Mesothelial cell of epicardium (in vitro differentiated cells): ENCODE measurements around the gene SERINC5. TPM values are rescaled to one million over a fixed set of nuclear protein-coding genes. Genes with fewer than 3 reads are reported as not detected.
A peak's percentile ranks its signal among the peaks of the same experiment; 100 is the strongest.

Source experiments
- DNase-seq, 2 experiments: peaks; one replicate each; pipeline ENCODE4 v3.0.0; 2021; ENCODE audit warnings: low spot score in 2 of 2; ENCODE audit not compliant: unreplicated experiment in 2 of 2
- H3K27ac Mint-ChIP-seq: 2 replicates; pipeline ENCODE4 v1.8.0; 2021; ENCODE audit warnings: mixed read lengths
- H3K27me3 Mint-ChIP-seq: 2 replicates; pipeline ENCODE4 v1.8.0; 2021; ENCODE audit warnings: low read depth, mixed read lengths
- H3K36me3 Mint-ChIP-seq: 2 replicates; pipeline ENCODE4 v1.8.0; 2021; ENCODE audit warnings: mixed read lengths
- H3K4me1 Mint-ChIP-seq: 2 replicates; pipeline ENCODE4 v1.8.0; 2021; ENCODE audit warnings: mixed read lengths
- H3K4me3 Mint-ChIP-seq: 2 replicates; pipeline ENCODE4 v1.8.0; 2021; ENCODE audit warnings: mild to moderate bottlenecking, moderate library complexity, mixed read lengths
- H3K9me3 Mint-ChIP-seq: 2 replicates; pipeline ENCODE4 v1.8.0; 2021; ENCODE audit warnings: mixed read lengths
- total RNA-seq: library from RNA; stranded (reverse); gene quantifications from 3 replicates; pipeline ENCODE4 v1.2.1, GENCODE V29; 2021
- TF ChIP-seq, protein P1 (sequence below): fragments of 200-600 bp; sonication (generic); IDR thresholded peaks from one replicate; pipeline ENCODE4 v1.5.0; 2021; ENCODE audit warnings: antibody characterized with exemption; ENCODE audit not compliant: unreplicated experiment

SERINC5 gene
- total RNA-seq, 1 donor from 2014 or later: 89.5 TPM

DNA sequence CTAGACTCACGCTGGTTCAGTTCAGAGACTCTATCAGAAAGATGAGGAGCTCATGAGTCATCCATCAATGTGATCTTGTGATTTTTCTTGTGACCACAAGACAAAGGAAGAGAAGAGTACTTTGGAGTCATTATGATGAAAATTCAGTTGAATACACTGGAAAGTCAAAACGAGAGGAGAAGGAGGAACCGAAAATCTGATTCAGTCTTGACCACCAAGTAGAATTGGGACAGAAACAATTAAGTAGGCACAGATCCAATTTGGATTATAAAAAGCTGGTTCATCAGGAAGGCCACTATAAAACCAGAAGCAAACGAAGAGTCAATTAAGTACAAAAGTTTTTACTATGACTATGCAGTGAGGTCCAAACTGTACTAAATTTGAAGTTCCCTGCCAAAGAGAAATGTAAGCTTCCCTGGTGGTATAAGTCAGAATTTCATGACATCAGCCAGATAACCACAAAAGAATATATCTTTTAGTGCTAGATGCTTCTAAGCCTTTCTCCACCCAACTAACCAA, 129.8 kb downstream of the SERINC5 start:
- TF ChIP-seq, protein P1, sequence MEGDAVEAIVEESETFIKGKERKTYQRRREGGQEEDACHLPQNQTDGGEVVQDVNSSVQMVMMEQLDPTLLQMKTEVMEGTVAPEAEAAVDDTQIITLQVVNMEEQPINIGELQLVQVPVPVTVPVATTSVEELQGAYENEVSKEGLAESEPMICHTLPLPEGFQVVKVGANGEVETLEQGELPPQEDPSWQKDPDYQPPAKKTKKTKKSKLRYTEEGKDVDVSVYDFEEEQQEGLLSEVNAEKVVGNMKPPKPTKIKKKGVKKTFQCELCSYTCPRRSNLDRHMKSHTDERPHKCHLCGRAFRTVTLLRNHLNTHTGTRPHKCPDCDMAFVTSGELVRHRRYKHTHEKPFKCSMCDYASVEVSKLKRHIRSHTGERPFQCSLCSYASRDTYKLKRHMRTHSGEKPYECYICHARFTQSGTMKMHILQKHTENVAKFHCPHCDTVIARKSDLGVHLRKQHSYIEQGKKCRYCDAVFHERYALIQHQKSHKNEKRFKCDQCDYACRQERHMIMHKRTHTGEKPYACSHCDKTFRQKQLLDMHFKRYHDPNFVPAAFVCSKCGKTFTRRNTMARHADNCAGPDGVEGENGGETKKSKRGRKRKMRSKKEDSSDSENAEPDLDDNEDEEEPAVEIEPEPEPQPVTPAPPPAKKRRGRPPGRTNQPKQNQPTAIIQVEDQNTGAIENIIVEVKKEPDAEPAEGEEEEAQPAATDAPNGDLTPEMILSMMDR: no peak
- no peak for DNase-seq
- no peak overlapping the region for H3K4me3 Mint-ChIP-seq
- H3K9me3 Mint-ChIP-seq: peaks cover 22% of the 10 kb centered on the region
- peaks cover 25% of the 10 kb centered on the region for H3K4me1 Mint-ChIP-seq
- peaks cover 15% of the 10 kb centered on the region for H3K36me3 Mint-ChIP-seq
- no peaks in the 10 kb centered on the region for H3K27me3 Mint-ChIP-seq
- H3K27ac Mint-ChIP-seq: peak overlapping the region; percentile 62

DNA sequence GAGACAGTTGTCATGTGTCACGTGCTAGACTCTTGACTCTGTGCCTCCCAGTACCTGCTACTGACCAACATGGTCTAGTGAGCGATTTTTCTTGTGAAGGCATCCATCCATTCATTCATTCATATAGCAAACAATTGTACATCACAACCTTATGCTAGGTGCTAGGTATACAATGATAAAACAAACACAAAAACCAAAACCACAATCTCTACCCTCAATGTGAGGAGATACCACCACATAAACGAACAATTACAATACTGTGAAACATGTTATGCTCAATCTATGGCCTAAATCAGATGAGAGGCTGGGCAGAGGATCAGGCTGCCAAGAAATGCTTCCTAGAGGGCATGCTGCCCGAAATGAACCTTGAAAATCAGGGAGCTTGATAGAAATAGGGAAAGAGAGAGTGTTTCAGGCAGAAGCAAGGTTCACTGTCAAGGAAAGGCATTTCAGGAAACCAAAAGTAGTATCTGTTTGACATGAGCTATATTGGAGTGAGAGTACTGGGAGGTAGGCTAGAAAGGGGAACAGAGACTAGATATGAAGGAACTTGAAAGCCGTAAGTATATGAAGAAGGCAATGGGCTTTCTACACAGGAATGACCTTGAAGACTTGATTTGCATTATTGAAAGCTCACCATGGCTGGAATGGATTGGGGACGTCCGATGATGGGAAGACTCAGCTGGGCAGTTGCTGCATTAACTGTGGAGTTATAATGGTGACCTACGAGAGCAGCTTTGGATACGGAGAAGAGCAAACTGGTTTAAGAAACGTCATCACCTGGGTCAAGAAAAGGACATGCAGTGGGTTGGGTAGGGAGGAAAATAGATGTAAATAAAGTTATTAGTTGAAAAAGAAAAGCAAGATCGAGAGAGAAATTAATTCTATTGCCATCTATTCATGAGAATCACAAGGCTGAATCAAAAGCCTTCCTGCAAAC, 130.6 kb downstream of the SERINC5 start:
- peaks cover 14% of the 10 kb centered on the region for H3K36me3 Mint-ChIP-seq
- TF ChIP-seq, protein P1: no peak
- peaks cover 25% of the 10 kb centered on the region for H3K4me1 Mint-ChIP-seq
- peaks cover 15% of the 10 kb centered on the region for H3K9me3 Mint-ChIP-seq
- H3K27ac Mint-ChIP-seq: no peak overlapping the region
- no peaks in the 10 kb centered on the region for H3K27me3 Mint-ChIP-seq
- no peak for DNase-seq
- H3K4me3 Mint-ChIP-seq: no peak overlapping the region

- Mint-ChIP-seq H3K36me3 (peaks cover 14% of the 10 kb centered on the region), H3K27ac (no peak overlapping the region), H3K9me3 (peaks cover 15% of the 10 kb centered on the region), H3K27me3 (no peaks in the 10 kb centered on the region), H3K4me1 (peaks cover 24% of the 10 kb centered on the region), H3K4me3 (no peak overlapping the region)
- DNase-seq: no peak
- TF ChIP-seq, protein P1: no peak
These were observed 131.5 kb downstream of the SERINC5 start for GRCh38 chr5:80124121-80124918.

DNA sequence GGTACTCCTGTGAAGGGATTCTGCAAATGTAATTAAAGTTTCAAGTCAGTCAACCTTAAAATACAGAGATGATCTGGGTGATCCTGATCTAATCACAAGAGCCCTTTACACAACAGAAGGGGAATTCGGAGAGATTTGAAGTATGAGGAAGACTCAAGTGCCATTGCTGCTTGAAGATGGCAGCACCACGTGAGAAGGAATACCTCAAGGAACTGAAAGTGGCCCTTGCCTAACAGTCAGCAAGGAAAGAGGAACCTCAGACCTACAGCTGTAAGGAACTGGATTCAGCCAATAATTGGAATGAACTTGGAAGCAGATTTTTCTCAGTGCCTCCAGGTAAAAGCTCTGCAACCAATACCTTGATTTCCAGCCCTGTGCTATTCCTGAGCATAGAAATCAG, 133.3 kb downstream of the SERINC5 start:
- Mint-ChIP-seq H3K4me3 (no peak overlapping the region), H3K27me3 (no peaks in the 10 kb centered on the region), H3K4me1 (peaks cover 11% of the 10 kb centered on the region), H3K9me3 (peaks cover 17% of the 10 kb centered on the region), H3K27ac (no peak overlapping the region), H3K36me3 (peaks cover 19% of the 10 kb centered on the region)
- no peak for DNase-seq
- TF ChIP-seq, protein P1: no peak

DNA sequence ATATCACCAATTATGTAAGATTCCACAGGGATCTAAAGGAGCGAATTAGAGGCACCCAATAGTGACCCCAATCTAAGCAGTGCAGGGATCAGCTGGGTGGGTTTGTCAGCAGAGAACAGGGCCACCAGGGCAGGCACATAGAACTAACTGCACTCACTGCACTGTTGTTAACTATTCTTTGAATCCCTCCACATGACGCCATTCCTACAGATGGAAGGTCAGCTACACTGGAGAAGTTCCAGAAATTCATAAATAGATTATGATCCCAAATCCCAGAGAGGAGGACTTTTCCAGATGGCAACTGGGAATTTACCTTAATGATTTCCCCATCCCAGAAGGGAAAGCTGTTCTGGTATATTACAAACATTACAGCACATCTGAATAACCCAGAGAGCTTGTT, 136.5 kb downstream of the SERINC5 start:
- H3K36me3 Mint-ChIP-seq: peaks cover 15% of the 10 kb centered on the region
- peaks cover 8% of the 10 kb centered on the region for H3K9me3 Mint-ChIP-seq
- no peaks in the 10 kb centered on the region for H3K27me3 Mint-ChIP-seq
- peaks cover 20% of the 10 kb centered on the region for H3K4me1 Mint-ChIP-seq
- H3K4me3 Mint-ChIP-seq: no peak overlapping the region
- no peak for DNase-seq
- TF ChIP-seq, protein P1: no peak
- no peak overlapping the region for H3K27ac Mint-ChIP-seq
